ENCODE measurements around the gene SLBP.

Gene SLBP

DNA sequence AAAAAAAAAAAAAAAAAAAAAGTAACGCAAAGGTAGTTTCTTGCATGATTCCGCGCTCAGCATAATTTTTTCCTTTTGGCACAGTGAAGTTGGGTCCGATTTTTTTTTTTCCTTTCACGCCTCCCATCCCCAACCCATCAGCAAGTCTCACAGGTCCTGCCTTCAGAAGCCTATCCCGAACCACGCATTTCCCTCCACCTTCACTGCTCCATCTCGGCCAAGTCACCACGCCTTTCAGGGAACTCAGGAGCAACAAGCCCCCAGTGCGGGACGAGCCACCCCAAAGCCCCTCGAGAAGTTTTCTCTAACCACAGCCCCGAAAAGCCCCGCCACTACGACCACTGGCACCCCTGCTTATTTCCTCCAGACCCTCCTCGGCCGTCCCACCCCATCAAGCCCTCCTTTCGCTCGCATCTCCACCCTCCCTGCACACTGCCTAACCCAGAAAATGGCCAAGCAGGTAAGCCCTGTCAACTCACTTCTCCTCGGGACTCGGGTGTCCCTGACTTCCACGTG lies 1.0 kb downstream of the SLBP start:
- Histone ChIP-seq H2AK5ac (ENCODE audit: low read length) (peak overlapping the region; percentile 59), H3K4ac (ENCODE audit: low read depth, low read length) (peak overlapping the region; percentile 82), H3K14ac (ENCODE audit: low read length) (peak overlapping the region; percentile 82), H4K12ac (ENCODE audit: low read depth, low read length) (no peak overlapping the region), H3K4me3 (ENCODE audit: low read depth, low read length) (peak overlapping the region; percentile 99), H3K36me3 (ENCODE audit: control insufficient read depth in 1 of 2, insufficient read depth in 2 of 2, low read length in 2 of 2) (peaks cover 12 to 19% of the 10 kb centered on the region in 2 experiments), H2BK5ac (ENCODE audit: low read depth, low read length, poor library complexity) (peak overlapping the region; percentile 34), H3K23ac (ENCODE audit: low read length) (peak overlapping the region; percentile 28), H3K79me1 (ENCODE audit: low read length) (peaks cover 16% of the 10 kb centered on the region), H3K4me1 (ENCODE audit: control insufficient read depth in 1 of 2, insufficient read depth in 2 of 2, low read length in 2 of 2) (peaks cover 12 to 20% of the 10 kb centered on the region in 2 experiments), H3K27ac (ENCODE audit: low read depth, low read length) (peak overlapping the region; percentile 99), H4K8ac (ENCODE audit: low read depth, low read length) (peak overlapping the region; percentile 43), H2BK12ac (ENCODE audit: low read length) (no peak overlapping the region), H3K4me2 (ENCODE audit: low read length) (peak overlapping the region; percentile 93), H3K9me3 (ENCODE audit: insufficient read depth, low read depth, low read length) (no peaks in the 10 kb centered on the region), H4K91ac (ENCODE audit: low read depth, low read length) (peak overlapping the region; percentile 72), H3K27me3 (ENCODE audit: insufficient read depth, low read length) (no peaks in the 10 kb centered on the region), H3K18ac (ENCODE audit: low read length) (peak overlapping the region; percentile 51), H3K79me2 (ENCODE audit: control insufficient read depth, insufficient read depth, low read length, poor library complexity) (peaks cover 19% of the 10 kb centered on the region), H2AFZ (ENCODE audit: insufficient read depth, low read length, poor library complexity) (peak overlapping the region; percentile 11), H3K9ac (ENCODE audit: low read length) (peak overlapping the region; percentile 96), H2BK120ac (ENCODE audit: insufficient read depth, low read length, poor library complexity) (no peak overlapping the region)
- WGBS (ENCODE audit: extremely low coverage, insufficient coverage, insufficient read length) = no CpG with 5 or more reads among the region's 22 CpGs
- DNase-seq = no peak

DNA sequence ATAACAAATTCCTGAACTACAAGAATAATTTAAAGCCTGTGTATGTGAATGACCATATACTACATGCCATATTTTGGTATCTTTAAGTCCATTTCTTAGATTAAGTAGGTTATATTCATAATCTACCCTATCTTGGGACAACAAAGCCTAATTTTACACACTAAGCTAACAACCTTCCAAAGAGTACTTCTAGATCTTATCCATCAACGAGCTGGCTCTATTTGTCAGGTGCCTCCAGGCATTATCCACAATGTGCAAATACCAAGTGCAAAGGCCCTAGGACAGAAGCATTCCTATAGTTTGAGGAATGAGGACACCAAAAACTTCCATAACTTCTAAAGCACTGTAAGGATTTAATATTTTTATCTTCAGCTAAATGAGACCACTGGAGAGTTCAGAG lies 3.5 kb downstream of the SLBP start:
- Histone ChIP-seq H3K9me3 (ENCODE audit: insufficient read depth, low read depth, low read length) (no peaks in the 10 kb centered on the region), H2BK12ac (ENCODE audit: low read length) (no peak overlapping the region), H3K36me3 (ENCODE audit: control insufficient read depth in 1 of 2, insufficient read depth in 2 of 2, low read length in 2 of 2) (peaks cover 21 to 26% of the 10 kb centered on the region in 2 experiments), H3K4ac (ENCODE audit: low read depth, low read length) (no peak overlapping the region), H3K23ac (ENCODE audit: low read length) (no peak overlapping the region), H3K79me1 (ENCODE audit: low read length) (peaks cover 16% of the 10 kb centered on the region), H4K12ac (ENCODE audit: low read depth, low read length) (no peak overlapping the region), H3K14ac (ENCODE audit: low read length) (no peak overlapping the region), H3K4me2 (ENCODE audit: low read length) (no peak overlapping the region), H2BK5ac (ENCODE audit: low read depth, low read length, poor library complexity) (no peak overlapping the region), H3K18ac (ENCODE audit: low read length) (no peak overlapping the region), H2BK120ac (ENCODE audit: insufficient read depth, low read length, poor library complexity) (no peak overlapping the region), H3K79me2 (ENCODE audit: control insufficient read depth, insufficient read depth, low read length, poor library complexity) (peaks cover 21% of the 10 kb centered on the region), H2AK5ac (ENCODE audit: low read length) (no peak overlapping the region), H3K27me3 (ENCODE audit: insufficient read depth, low read length) (no peaks in the 10 kb centered on the region), H4K91ac (ENCODE audit: low read depth, low read length) (no peak overlapping the region), H3K4me3 (ENCODE audit: low read depth, low read length) (no peak overlapping the region), H3K9ac (ENCODE audit: low read length) (no peak overlapping the region), H3K4me1 (ENCODE audit: control insufficient read depth in 1 of 2, insufficient read depth in 2 of 2, low read length in 2 of 2) (peaks cover 12 to 20% of the 10 kb centered on the region in 2 experiments), H3K27ac (ENCODE audit: low read depth, low read length) (no peak overlapping the region), H2AFZ (ENCODE audit: insufficient read depth, low read length, poor library complexity) (no peak overlapping the region), H4K8ac (ENCODE audit: low read depth, low read length) (no peak overlapping the region)
- DNase-seq = peak; percentile 74 to 94
- WGBS (ENCODE audit: extremely low coverage, insufficient coverage, insufficient read length) = no CpG with 5 or more reads among the region's 1 CpG

DNA sequence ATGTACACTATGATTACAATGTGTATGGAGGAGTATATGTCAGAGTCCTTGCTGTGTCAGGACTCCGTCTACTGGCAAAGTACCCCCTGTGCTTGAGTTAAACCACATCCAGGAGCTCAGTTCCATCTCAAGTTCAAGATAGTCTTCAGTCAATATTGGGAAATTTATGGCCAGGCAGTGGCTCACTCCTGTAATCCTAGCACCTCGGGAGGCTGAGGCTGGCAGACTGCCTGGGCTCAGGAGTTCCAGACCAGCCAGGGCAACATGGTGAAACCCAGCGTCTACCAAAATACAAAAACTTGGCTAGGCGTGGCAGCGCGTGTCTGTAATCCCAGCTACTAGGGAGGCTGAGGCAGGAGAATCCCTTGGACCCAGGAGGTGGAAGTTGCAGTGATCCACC lies 5.8 kb downstream of the SLBP start:
- no CpG with 5 or more reads among the region's 6 CpGs for WGBS (ENCODE audit: extremely low coverage, insufficient coverage, insufficient read length)

GRCh38 chr4:1705732-1706131 lies 6.4 kb downstream of the SLBP start:
- no peaks in the 10 kb centered on the region for H3K27me3 ChIP-seq (ENCODE audit: insufficient read depth, low read length)
- no peaks in the 10 kb centered on the region for H3K9me3 ChIP-seq (ENCODE audit: insufficient read depth, low read depth, low read length)
- no peak overlapping the region for H3K23ac ChIP-seq (ENCODE audit: low read length)
- peaks cover 3% of the 10 kb centered on the region for H3K79me2 ChIP-seq (ENCODE audit: control insufficient read depth, insufficient read depth, low read length, poor library complexity)
- DNase-seq = no peak
- H3K27ac ChIP-seq (ENCODE audit: low read depth, low read length) = no peak overlapping the region
- H3K9ac ChIP-seq (ENCODE audit: low read length) = no peak overlapping the region
- no peak overlapping the region for H2AK5ac ChIP-seq (ENCODE audit: low read length)
- H2BK12ac ChIP-seq (ENCODE audit: low read length) = no peak overlapping the region
- no peaks in the 10 kb centered on the region for H3K79me1 ChIP-seq (ENCODE audit: low read length)
- peak overlapping the region; percentile 65 for H3K4ac ChIP-seq (ENCODE audit: low read depth, low read length)
- no peak overlapping the region for H3K18ac ChIP-seq (ENCODE audit: low read length)
- no peak overlapping the region for H3K14ac ChIP-seq (ENCODE audit: low read length)
- H3K4me1 ChIP-seq (ENCODE audit: control insufficient read depth in 1 of 2, insufficient read depth in 2 of 2, low read length in 2 of 2) = peaks cover 6 to 10% of the 10 kb centered on the region in 2 experiments
- H2AFZ ChIP-seq (ENCODE audit: insufficient read depth, low read length, poor library complexity) = no peak overlapping the region
- no peak overlapping the region for H4K8ac ChIP-seq (ENCODE audit: low read depth, low read length)
- H4K91ac ChIP-seq (ENCODE audit: low read depth, low read length) = no peak overlapping the region
- no peak overlapping the region for H4K12ac ChIP-seq (ENCODE audit: low read depth, low read length)
- no peak overlapping the region for H2BK120ac ChIP-seq (ENCODE audit: insufficient read depth, low read length, poor library complexity)
- peaks cover 26 to 39% of the 10 kb centered on the region in 2 experiments for H3K36me3 ChIP-seq (ENCODE audit: control insufficient read depth in 1 of 2, insufficient read depth in 2 of 2, low read length in 2 of 2)
- no peak overlapping the region for H2BK5ac ChIP-seq (ENCODE audit: low read depth, low read length, poor library complexity)
- no CpG with 5 or more reads among the region's 6 CpGs for WGBS (ENCODE audit: extremely low coverage, insufficient coverage, insufficient read length)
- H3K4me2 ChIP-seq (ENCODE audit: low read length) = no peak overlapping the region
- no peak overlapping the region for H3K4me3 ChIP-seq (ENCODE audit: low read depth, low read length)

More for the DNA sequence above, 5.8 kb downstream of the SLBP start:
- H3K18ac ChIP-seq (ENCODE audit: low read length) = no peak overlapping the region
- peaks cover under 1% of the 10 kb centered on the region for H3K79me1 ChIP-seq (ENCODE audit: low read length)
- H4K91ac ChIP-seq (ENCODE audit: low read depth, low read length) = no peak overlapping the region
- no peak overlapping the region for H2AK5ac ChIP-seq (ENCODE audit: low read length)
- peak overlapping the region; percentile 15 for H3K4ac ChIP-seq (ENCODE audit: low read depth, low read length)
- no peaks in the 10 kb centered on the region for H3K9me3 ChIP-seq (ENCODE audit: insufficient read depth, low read depth, low read length)
- no peak for DNase-seq
- no peak overlapping the region for H3K14ac ChIP-seq (ENCODE audit: low read length)
- no peak overlapping the region for H2BK5ac ChIP-seq (ENCODE audit: low read depth, low read length, poor library complexity)
- H3K27me3 ChIP-seq (ENCODE audit: insufficient read depth, low read length) = no peaks in the 10 kb centered on the region
- H3K9ac ChIP-seq (ENCODE audit: low read length) = no peak overlapping the region
- no peak overlapping the region for H3K23ac ChIP-seq (ENCODE audit: low read length)
- H2AFZ ChIP-seq (ENCODE audit: insufficient read depth, low read length, poor library complexity) = no peak overlapping the region
- H3K36me3 ChIP-seq (ENCODE audit: control insufficient read depth in 1 of 2, insufficient read depth in 2 of 2, low read length in 2 of 2) = peaks cover 23 to 37% of the 10 kb centered on the region in 2 experiments
- no peak overlapping the region for H3K4me2 ChIP-seq (ENCODE audit: low read length)
- H3K4me3 ChIP-seq (ENCODE audit: low read depth, low read length) = no peak overlapping the region
- no peak overlapping the region for H3K27ac ChIP-seq (ENCODE audit: low read depth, low read length)
- H2BK120ac ChIP-seq (ENCODE audit: insufficient read depth, low read length, poor library complexity) = no peak overlapping the region
- H4K8ac ChIP-seq (ENCODE audit: low read depth, low read length) = no peak overlapping the region
- H3K79me2 ChIP-seq (ENCODE audit: control insufficient read depth, insufficient read depth, low read length, poor library complexity) = peaks cover 7% of the 10 kb centered on the region
- H4K12ac ChIP-seq (ENCODE audit: low read depth, low read length) = no peak overlapping the region
- H3K4me1 ChIP-seq (ENCODE audit: control insufficient read depth in 1 of 2, insufficient read depth in 2 of 2, low read length in 2 of 2) = peaks cover 8 to 15% of the 10 kb centered on the region in 2 experiments
- H2BK12ac ChIP-seq (ENCODE audit: low read length) = no peak overlapping the region
